ENCODE measurements around the gene MRPL10.

MRPL10 gene

DNA sequence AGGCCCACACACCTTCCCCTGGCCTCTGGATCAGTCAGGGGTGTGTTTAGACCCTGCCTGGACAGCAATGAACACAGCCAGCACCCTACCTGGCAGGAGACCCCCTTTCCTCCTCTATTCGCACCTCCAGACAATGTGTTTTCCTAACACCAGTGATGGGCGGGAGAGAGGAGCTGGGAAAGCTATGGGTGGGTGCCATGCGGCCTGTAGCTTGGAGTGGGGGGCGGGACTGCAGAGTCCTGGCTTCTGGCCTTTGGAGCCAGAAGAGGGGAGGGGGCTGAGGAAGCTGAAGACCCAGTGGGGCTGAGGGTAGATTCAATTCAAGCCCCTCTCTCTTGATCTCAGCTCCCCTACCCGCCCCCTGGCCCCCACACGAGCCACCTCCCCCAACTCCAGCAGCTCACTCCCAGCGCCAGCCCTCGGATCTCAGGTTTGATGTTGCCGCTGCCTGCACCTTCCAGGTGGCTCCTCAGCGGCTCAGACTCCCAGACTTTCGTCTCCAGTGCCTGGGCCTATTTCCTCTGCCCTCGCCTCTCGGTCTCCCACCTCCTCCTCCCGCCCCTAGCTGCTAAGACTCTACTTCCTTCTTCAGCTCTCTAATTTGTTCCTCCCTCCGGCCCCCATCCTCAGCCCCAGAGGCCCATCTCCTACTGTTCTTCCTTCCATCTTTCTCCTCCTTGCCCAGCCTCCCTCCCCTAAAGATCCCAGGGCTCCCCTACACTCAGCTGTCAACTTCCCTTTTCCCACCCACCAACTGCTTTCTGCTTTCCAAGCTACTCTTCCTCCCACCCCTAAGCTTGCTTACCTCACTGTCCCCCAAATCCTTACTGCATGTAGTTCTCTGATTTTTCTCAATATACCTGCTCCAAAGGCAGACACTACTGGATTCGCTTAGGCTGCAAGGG, 26.5 kb upstream of the MRPL10 start:
- DNase-seq (ENCODE audit: low read depth), result no peak

DNA sequence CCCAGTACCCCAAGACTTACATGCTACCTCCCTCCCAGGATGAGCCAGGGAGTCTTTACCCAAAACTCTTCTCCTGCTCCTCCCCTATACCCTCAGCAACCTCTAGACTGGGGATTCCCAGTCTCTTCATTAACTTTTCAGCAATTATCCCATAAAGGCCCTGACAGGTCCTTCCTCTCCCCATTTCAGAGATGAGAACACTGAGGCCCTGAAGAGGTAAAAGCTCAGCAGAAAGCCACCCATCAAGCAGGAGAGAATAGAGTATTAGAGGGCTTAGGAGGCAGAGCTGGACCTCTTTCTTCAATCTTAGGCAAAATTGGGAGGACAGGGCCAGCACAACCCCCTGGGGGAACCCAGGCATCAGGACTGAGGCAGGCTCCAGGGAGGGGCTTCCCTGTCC, 25.5 kb upstream of the MRPL10 start:
- DNase-seq (ENCODE audit: low read depth), result no peak

DNA sequence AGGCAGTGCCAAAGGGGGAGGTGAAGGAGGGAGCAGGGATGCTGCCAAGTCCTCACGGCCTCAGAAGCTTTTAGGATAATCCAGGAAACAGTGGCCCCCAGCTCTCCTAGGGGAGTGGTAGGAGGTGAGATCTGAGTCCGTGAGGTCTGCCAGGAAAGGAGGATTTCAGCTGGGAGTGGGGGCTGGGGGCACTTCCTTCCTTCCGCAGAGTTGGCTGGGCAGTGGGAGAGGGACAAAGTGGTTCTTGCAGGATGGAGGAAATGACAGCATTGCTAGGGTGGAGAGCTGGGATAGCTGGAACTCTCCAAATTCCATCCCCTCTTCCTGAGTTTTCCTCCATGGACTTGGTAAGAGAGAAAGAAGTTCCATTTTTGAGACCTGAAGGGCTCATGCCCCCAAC, 24.4 kb upstream of the MRPL10 start:
- DNase-seq (ENCODE audit: low read depth), result no peak

- no peak for DNase-seq (ENCODE audit: low read depth)
These were observed 22.3 kb upstream of the MRPL10 start for GRCh38 chr17:47853616-47854015.

GRCh38 chr17:47852113-47852949, 21.0 kb upstream of the MRPL10 start:
- no peak for DNase-seq (ENCODE audit: low read depth)

GRCh38 chr17:47851764-47852112, 20.4 kb upstream of the MRPL10 start:
- DNase-seq (ENCODE audit: low read depth), result no peak

- DNase-seq (ENCODE audit: low read depth), result peak; percentile 90
These were observed 19.6 kb upstream of the MRPL10 start, which contains the start of gene SP6 for GRCh38 chr17:47850692-47851573. TSS of gene SP6 (minus strand) at chr17:47851163. CDS start at chr17:47848429, 2,734 bp downstream.

- no peak for DNase-seq (ENCODE audit: low read depth)
These were observed 19.0 kb upstream of the MRPL10 start for GRCh38 chr17:47850373-47850691.

GRCh38 chr17:47848198-47848513, 16.8 kb upstream of the MRPL10 start:
- no peak for DNase-seq (ENCODE audit: low read depth)

DNA sequence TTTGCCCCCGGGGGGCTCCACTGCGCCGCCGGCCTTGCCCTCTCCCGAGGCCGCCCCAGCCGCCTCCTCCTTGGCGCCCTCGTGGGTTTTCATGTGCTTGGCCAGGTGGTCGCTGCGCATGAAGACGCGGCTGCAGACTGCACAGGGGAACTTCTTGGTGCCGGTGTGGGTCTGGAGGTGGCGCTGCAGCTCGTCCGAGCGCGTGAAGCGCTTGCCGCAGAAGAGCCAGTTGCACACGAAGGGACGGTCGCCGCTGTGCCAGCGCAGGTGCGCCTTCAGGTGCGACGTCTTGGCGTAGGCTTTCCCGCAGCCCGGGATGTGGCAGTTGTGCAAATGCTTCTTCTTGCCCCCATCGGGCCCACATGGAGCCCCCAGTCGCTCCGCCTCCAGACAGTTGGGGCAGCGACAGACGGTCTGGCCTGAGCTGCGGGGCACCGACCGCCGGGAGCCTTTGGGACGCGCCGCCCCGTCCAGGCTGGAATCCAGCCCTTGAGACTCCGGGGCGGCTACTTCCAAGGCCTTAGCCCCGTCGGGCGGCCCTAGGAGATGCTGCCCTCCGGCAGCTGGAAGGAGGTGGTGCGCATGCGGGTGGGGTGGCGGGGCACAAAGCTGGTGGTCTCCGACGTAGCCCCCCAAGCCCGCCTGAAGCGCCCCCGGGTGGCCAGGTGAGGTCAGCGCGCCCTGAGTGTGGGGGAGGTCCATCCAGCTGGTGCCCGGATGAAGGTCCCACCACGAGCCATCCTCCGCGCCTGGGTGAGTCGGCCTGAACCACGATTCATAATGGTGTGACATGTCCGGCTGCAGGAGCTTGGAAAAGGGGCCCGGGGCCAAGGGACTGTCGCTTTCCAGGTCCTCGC, 16.2 kb upstream of the MRPL10 start:
- peak; percentile 28 for DNase-seq (ENCODE audit: low read depth)

GRCh38 chr17:47846716-47847340, 15.5 kb upstream of the MRPL10 start:
- DNase-seq (ENCODE audit: low read depth), result no peak

- no peak for DNase-seq (ENCODE audit: low read depth)
These were observed 14.4 kb upstream of the MRPL10 start for GRCh38 chr17:47845716-47846075.

DNA sequence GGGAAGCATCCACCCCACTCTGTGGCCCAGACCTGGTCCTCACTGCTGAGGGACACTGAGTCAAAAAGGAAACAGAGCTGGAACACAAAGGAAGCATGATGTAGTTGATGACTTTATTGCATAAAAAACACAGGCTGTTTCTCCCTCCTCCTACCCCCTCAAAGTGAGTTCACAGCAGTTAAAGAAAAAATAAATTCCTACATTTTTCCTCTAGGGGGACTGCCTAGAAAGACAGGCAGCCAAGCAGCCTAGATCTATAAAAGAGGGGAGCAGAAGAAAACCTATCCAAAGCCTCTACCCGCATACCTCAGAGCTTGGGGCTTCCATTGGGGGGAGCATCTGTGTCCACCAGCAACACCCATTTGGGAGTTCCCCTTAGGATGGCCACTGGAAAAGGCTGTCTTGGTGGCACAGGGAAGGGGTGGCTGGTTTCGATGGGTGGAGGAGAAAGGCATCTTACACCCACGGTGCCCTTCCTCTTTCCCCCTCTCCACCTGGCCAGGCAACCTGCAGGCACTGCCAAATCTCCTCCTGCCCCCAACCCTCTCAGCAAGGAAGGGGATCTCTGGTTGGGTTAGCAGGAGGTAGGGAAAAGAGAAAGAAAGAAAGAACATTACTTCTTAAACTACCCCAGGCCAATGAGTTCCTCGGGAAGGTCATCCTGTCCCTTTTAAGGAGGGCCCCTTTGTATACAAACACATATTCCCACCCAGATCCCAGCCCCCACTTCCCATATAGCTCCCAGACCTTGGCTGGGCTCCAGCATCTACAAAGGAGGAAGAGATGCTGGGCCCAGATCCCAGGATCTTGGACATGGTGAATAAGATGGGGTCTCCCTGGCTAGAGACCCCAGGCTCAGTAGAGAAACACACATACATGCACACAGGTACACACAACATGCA, 13.7 kb upstream of the MRPL10 start:
- DNase-seq (ENCODE audit: low read depth), result peak; percentile 64

DNA sequence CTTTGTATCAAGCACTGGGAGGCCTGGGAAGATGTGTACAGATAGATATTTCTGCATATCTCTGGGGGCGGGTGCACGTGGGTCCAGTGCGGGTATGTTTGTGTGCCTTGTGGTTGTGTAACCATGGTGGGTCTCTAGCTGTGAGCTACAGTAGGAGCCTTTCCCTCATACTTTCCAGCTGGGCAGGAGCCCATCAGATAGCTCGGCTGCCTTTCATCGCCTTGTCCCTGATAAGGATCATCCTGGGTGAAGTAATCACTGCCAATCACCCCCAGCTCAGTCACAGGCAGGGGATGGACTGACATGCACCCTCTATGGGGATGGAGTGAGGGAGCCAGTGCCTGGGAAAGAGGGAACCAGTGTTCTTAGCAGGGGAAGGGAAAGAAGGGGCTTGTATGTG, 12.9 kb upstream of the MRPL10 start:
- DNase-seq (ENCODE audit: low read depth), result no peak

DNA sequence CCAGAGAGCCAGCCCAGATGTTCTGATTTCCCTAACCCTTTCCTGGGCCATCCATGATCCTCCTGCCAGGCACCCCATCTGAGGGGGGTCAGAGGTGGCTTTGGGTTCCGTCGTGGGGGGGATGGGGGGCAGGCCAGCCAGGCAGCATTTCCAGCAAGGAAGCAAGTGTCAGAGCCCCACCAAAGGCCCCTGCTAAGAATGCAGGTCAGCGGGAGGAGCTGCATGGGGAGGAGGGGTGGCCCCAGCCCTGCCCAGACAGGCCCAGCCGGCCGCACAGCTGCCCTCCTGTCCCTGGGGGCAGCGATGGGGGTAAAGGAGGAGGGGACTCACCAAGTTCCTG, 12.0 kb upstream of the MRPL10 start:
- DNase-seq (ENCODE audit: low read depth), result no peak

- DNase-seq (ENCODE audit: low read depth), result no peak
These were observed 10.3 kb upstream of the MRPL10 start for GRCh38 chr17:47841488-47842291.

DNA sequence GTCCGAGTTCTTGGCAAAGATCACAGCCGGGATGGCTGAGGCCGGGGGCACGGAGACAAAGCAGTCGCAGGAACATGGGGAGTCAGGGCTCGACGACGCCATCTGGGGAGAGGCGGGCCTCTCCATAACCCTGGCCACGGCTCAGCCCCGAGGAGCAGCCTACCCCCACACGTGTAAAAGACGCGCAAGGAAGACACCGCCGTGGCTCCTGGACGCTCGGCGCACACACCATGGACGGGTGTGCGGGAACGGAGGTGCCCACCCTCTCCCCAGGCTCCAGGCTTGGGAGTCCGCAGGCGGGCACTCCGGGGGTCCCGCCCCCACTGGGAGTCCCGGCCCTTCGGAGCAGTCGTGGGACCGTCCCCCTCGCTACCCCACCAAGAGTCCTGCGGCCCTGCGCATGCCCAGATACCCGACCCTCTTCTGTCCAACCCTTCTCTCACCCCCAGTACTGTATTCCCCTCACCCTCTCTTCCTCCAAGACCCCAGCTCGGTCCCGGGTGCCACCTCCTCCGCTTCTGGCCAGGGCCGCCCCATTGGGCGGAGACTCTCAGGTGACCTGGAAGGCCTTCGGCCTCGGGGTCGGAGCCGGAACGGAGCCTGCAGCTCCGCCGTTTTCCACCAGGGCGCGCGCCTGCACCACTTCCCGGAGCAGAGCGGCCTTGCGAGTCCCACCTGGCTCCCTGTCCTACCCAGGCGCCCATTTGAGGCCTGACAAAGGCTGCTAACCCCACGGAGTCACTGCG, 9.6 kb upstream of the MRPL10 start, which contains the start of gene SCRN2:
Gene SCRN2 (minus strand): TSS at position 532 of the 746 bp plus-strand sequence. CDS start 430 bp downstream, at position 102.
- DNase-seq (ENCODE audit: low read depth), result peak; percentile 89

- DNase-seq (ENCODE audit: low read depth), result no peak
These were observed 8.8 kb upstream of the MRPL10 start for GRCh38 chr17:47840001-47840741.

Measured in ELR (cell line).